Kidney (tissue), 14 donors: Measurements from ENCODE around the gene C9. TPM values are rescaled to one million over a fixed set of nuclear protein-coding genes. Genes with fewer than 3 reads are reported as not detected.
"Not testable (repeated sequence)": the region's sequence is repeated elsewhere in the genome, so short reads cannot be mapped to it uniquely, and the experiment has no call there.

Experiments
- DNase-seq, 5 donors: peaks; one replicate each; pipeline ENCODE4 v3.0.0-alpha.2; 2013 to 2020
- FAIRE-seq: peaks from 2 replicates; lab custom pipeline; 2012; peaks lifted over from hg19 to GRCh38; lab: Jason Lieb, UNC
- H3K27ac ChIP-seq, 2 donors: one replicate each; pipeline ENCODE4 v1.7.0; 2013; ENCODE audit warnings: low read depth in 2 of 2, low read length in 2 of 2, inconsistent platforms in 1 of 2
- H3K27me3 ChIP-seq: one replicate; pipeline ENCODE4 v1.7.1; 2013; ENCODE audit warnings: low read length, inconsistent platforms; ENCODE audit not compliant: control insufficient read depth, insufficient read depth
- H3K36me3 ChIP-seq, 3 donors: one replicate each; pipeline versions ENCODE4 v1.7.0 to v1.7.1; 2013; ENCODE audit warnings: low read length in 3 of 3, control low read depth in 1 of 3, inconsistent platforms in 1 of 3; ENCODE audit not compliant: insufficient read depth in 3 of 3, control insufficient read depth in 2 of 3
- H3K4me1 ChIP-seq, 3 donors: one replicate each; pipeline versions ENCODE4 v1.7.0 to v1.7.1; 2013; ENCODE audit warnings: low read length in 3 of 3, inconsistent platforms in 1 of 3, low read depth in 1 of 3; ENCODE audit not compliant: control insufficient read depth in 2 of 3, insufficient read depth in 2 of 3
- H3K4me3 ChIP-seq, 3 donors: one replicate each; pipeline versions ENCODE4 v1.7.0 to v1.8.1; 2013; ENCODE audit warnings: low read length in 3 of 3, control low read depth in 1 of 3, inconsistent platforms in 1 of 3
- H3K9ac ChIP-seq, 3 donors: one replicate each; pipeline versions ENCODE4 v1.7.0 to v1.7.1; 2013; ENCODE audit warnings: low read length in 3 of 3, control low read depth in 1 of 3, inconsistent platforms in 1 of 3
- H3K9me3 ChIP-seq, 3 donors: one replicate each; pipeline versions ENCODE4 v1.7.0 to v1.7.1; 2013; ENCODE audit warnings: low read length in 3 of 3, control low read depth in 1 of 3, inconsistent platforms in 1 of 3; ENCODE audit not compliant: control insufficient read depth in 2 of 3, insufficient read depth in 1 of 3
- CTCF ChIP-seq: IDR thresholded peaks from 3 replicates; pipeline ENCODE4 v1.5.1; 2012; ENCODE audit warnings: mild to moderate bottlenecking, moderate library complexity, borderline replicate concordance; ENCODE audit not compliant: insufficient read depth; ENCODE audit errors: extremely low read depth
- intact Hi-C: fragments of 100-400 bp; cut with DNase I; formaldehyde crosslinking; loops from one replicate; pipeline ENCODE4 v1.11.1; 2022
- polyA plus RNA-seq: library from polyadenylated mRNA; stranded (reverse); fragments of 350-450 nt; fragmentation: Illumina TruSeq; extraction: RNeasy Lipid Tissue Mini Kit (QIAGEN cat#74804); gene quantifications from one replicate; pipeline ENCODE4 v1.2.3, GENCODE V29; 2014; ENCODE audit warnings: low read depth, low replicate concordance; ENCODE audit not compliant: insufficient read depth
- total RNA-seq: library from RNA; stranded (reverse); fragmentation: NEBNext Ultra II Directional; extraction: Animal tissue kit (Norgen Biotek cat#: 25700); gene quantifications from one replicate; pipeline ENCODE4 v1.2.1, GENCODE V29; 2021
- donor health status: control.
- donor health status: control.
- donor health status: control.
- donor health status: control.
- donor health status: control.
- donor health status: DM: yes; HTN: yes; CAD: no.
- donor health status: Normal renal cell carcinoma (clear cell type).

C9 gene
- total and polyA plus RNA-seq, 2 donors from 2014 or later = 1.5 to 4.5 TPM

GRCh38 chr5:39235648-39236047, 128.6 kb downstream of the C9 start:
- H3K4me1 ChIP-seq = no peaks in the 10 kb centered on the region
- TF ChIP-seq CTCF = no peak
- intact Hi-C loops = no loop called here
- H3K27ac ChIP-seq = no peak overlapping the region
- H3K9ac ChIP-seq = no peak overlapping the region
- no peaks in the 10 kb centered on the region for H3K27me3 ChIP-seq
- no peak overlapping the region for H3K4me3 ChIP-seq
- FAIRE-seq (no peak), DNase-seq (no peak)
- H3K36me3 ChIP-seq = no peaks in the 10 kb centered on the region
- H3K9me3 ChIP-seq = peaks cover 0 to 6% (median under 1%) of the 10 kb centered on the region in 3 donors

- H3K9ac ChIP-seq, DNase-seq, H3K4me3 ChIP-seq, H3K9me3 ChIP-seq, H3K4me1 ChIP-seq, H3K27ac ChIP-seq, FAIRE-seq, H3K36me3 ChIP-seq, intact Hi-C loops, H3K27me3 ChIP-seq: not testable (repeated sequence)
These were observed 129.8 kb downstream of the C9 start for GRCh38 chr5:39234494-39234893.

Other genes with a start within 250 kb of the C9 start
- gene FYB1, start 144.9 kb downstream of the C9 start, total RNA-seq = 53.7 TPM
- 2.3 TPM for gene FYB1, start 144.9 kb downstream of the C9 start, polyA plus RNA-seq
- 199 TPM for gene DAB2, start 60.5 kb upstream of the C9 start, total RNA-seq
- 138 TPM for gene DAB2, start 60.5 kb upstream of the C9 start, polyA plus RNA-seq